Measurements from ENCODE around the gene TSPAN5.

The TSPAN5 gene

DNA sequence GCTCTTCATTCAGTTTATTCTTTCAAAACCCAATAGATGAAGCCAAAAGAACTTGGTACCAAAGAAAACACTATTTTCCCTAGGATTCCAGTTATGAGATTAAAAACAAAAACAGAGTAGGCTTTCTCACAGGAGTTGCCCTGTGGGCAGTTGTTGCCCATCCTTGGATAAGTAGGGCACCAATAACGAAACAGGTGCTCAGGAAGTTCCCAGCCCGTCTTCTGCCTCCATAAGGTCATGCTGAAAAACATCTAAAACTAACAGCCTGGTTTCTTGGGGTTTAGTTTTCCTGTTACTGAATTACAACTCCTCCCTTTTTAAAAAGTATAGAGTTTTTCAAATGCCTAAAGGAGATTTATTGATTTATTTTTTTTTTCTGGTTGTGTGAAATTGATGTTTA is 14.7 kb downstream of the TSPAN5 start:
- DNase-seq (ENCODE audit: low read depth) = no peak

DNA sequence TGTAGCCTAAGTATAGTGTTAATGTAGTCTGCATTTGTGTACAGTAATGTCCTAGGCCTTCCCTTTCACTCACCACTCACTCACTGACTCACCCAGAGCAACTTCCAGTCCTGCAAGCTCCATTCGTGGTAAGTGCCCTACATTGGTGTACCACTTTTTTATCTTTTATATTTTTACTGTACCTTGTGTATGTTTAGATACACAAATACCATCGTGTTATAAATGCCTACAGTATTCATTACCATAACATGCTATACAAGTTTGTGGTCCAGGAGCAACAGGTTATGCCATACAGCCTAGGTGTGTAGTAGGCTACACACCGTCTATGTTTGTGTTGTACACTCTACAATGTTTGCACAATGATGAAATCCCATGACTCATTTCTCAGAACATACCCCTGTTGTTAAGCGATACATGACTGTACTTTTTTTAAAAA is 15.4 kb downstream of the TSPAN5 start:
- no peak for DNase-seq (ENCODE audit: low read depth)

DNA sequence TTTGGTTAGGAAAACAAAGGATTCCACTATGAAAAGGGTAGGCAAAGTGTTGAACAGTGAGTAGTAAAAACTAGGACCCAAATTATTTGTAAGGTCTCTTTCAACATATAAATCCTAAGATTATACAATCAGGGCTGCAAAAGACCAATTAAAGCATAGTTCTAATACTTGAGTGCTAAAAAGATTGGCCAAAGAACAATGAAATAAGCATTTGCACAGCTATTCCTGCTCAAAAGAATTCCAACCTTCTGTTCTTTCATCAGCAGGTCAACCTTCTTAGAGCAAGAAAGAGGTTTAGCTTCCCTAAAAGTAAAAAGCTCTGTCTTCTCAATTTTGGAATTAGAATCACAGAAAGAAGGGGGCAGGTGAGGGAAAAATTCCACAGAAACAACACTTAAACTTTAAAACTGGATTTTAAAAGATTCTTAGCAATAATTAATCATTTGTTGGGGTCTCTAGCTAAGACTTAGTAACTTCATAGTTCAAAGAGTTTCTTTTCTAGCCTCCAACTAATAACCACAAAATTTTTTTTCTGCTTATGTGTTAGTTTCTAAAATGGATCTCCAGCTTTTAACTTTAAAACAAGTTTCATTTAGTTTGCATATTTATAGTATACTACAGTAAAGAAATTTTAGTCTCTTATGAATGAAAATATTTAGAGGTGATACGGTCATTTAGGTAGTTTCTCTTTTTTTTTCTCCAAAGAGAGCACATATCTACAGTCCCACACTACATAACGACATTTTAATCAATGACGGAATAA is 16.3 kb downstream of the TSPAN5 start:
- no peak for DNase-seq (ENCODE audit: low read depth)

DNA sequence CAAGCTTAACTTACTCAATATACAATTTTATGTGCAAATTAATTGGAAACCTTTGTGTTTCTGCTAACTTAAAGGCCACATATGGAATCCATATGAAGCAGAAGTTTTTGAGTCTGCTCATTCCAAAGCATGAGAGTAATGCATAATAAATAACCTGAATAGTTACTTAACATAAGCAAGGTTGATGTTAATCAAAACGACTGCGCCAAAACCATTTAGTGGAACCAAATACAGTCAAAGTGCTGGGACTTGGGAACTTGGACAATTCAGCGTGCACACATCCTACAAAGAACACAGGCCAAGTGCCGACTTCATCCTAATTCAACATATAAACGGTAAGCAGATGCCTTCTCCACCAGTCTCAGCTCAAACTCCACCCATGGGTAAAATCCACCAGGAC is 17.0 kb downstream of the TSPAN5 start:
- DNase-seq (ENCODE audit: low read depth) = no peak

DNA sequence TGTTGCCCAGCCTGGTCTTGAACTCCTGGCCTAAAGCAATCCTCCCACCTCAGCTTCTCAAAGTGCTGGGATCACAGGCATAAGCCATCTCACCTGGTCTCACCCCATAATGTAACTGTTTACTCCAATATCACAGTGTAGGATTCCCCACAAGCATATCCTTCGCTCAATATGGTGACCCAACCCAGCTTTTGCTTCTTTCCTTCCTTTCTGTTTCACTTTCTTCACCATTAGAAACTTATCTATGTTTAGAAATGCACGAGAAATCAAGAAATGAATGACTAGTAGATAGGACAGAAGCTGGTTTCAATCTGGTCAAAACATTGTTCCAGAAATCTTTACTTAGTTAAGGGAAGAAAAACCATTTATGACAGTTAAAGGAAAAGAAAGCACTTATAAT is 18.9 kb downstream of the TSPAN5 start:
- DNase-seq (ENCODE audit: low read depth) = no peak

DNA sequence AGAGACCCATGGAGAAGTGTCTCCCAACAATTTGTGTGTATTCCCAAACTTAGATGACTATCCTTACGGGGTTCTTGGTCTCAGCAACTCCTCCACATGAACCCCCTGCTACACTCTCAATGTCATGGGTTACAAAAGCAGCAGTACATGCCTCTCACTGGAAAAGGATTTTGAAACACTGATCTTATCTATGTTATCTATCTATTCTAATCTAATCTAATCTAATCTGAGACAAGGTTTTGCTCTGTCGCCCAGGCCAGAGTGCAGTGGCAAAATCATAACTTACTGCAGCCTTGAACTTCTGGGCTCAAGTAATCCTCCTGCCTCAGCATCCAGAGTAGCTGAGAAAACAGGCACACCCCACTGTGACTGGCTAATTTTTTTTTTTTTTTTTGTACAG is 19.3 kb downstream of the TSPAN5 start:
- DNase-seq (ENCODE audit: low read depth) = no peak

DNA sequence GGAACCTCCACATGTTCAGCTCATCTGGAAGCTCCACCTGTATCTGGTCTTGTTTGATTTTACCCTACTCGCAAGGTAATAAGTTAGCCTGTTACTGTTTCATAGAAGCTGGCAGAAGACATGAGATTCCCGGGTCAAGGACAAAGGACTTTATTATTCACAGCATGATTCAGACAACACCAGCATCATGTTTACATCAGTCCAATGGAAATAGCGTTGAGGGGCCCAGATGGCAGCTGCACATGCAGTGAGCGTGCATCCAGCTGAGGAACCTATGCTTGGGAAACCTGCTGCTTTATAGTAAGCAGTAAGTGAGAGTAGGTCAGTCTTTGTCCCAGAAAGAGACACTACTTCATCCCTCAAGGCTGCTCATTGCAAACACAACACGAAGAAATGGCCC is 19.8 kb downstream of the TSPAN5 start:
- DNase-seq (ENCODE audit: low read depth) = no peak

DNA sequence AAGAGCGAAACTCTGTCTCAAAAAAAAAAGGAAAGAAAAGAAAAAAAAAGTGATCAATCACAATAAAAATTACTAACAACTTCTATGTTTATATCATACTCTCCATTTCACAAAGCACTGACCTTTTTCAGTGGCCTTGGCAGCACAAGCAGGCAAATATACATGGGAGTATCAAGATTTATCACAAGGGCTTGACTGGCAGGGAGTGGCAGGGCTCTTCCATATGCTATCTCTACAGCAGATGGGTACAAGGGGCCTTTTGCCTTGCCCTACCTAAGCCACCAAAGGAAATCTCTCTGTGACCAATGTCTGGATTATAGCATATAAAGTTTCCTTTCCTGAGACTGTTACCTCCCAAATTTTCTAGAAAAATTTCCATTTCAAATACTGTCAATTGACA is 24.4 kb downstream of the TSPAN5 start:
- no peak for DNase-seq (ENCODE audit: low read depth)

DNA sequence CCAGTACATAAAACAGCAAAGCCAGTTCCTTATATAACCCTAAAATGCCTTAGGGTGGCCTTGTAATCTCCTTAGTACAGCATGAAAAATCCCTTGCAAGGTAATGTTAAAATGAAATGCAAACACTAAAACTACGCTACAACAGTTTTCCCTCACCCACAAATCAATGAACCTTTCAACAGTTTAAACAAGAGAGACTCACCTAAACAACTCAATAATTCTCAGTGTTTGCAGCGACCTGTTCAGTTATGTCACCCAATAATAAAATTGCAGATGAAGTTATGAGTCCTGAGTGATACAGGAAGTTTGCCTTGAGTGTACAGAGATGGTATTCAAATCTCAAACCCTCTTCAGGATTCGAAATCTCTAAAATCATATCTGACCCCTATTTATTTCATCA is 25.3 kb downstream of the TSPAN5 start:
- DNase-seq (ENCODE audit: low read depth) = no peak

DNA sequence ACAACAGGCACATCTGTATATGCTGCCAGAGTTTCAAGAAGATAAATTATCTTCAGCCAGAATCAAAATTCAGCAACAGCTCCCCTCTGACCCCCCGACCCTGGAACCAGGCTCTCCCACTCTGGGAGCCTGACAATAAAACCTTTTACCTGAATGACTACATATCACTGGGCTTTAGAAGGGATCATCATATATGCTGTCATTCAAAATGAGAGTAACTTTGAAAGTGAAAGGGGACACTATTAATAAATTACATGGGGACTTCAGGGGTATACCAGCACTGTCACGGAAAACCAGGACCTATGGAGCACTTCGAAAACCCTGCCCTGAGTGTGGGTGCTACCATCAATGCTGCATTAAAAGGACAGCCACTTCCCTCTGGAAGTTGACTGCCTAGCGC is 26.2 kb downstream of the TSPAN5 start:
- DNase-seq (ENCODE audit: low read depth) = no peak

DNA sequence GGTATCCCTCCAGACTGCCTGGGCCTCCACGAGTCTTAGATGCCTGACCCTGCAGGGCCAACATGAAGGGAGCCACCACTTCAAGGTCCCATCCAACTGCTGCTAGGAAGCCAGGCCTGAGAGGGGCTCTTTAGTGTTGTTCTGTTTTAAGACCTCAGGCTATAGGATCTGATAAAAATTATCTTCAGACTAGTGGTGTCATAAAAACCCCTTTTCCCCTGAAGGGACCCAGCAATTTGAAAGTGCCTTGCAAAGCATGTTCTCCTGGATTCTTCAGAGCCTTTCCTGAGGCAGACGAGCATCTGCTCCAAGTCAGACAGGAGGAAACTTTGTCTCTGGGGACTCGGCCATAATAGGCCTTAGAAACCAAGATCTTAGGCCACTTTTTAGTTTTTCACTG is 26.9 kb downstream of the TSPAN5 start:
- no peak for DNase-seq (ENCODE audit: low read depth)

DNA sequence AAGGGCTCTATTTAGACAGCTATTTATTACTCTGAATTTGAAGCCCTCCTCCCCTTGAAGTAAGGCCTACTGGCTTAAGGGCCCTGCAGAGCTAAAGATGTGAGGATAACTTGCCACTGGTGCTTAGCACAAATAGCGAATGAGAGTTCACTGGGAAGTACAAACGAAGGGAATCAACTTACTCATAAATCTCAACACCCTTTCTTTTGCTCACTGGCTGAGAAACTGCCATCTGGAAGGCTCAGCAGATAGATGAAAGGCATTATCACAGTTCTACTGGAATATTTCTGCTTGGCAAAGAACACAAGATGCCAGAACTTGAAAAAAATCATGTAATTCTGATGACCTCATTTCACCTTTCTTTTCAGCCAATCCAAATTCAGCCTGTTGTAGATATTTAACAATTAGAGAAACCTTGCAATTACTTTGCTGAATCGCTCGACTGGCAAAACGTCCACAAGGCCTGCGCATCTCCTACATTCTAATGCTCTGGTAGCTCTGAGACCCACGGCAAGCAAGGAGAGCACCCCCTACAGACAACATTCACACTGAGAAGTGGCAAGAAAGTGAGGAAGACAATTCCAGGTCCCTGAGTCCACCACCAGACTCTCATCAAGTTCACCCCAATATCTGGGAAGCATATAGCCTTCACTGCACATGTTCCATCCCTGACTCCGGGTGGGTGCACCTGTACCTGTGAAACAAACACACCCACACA is 27.5 kb downstream of the TSPAN5 start:
- no peak for DNase-seq (ENCODE audit: low read depth)

DNA sequence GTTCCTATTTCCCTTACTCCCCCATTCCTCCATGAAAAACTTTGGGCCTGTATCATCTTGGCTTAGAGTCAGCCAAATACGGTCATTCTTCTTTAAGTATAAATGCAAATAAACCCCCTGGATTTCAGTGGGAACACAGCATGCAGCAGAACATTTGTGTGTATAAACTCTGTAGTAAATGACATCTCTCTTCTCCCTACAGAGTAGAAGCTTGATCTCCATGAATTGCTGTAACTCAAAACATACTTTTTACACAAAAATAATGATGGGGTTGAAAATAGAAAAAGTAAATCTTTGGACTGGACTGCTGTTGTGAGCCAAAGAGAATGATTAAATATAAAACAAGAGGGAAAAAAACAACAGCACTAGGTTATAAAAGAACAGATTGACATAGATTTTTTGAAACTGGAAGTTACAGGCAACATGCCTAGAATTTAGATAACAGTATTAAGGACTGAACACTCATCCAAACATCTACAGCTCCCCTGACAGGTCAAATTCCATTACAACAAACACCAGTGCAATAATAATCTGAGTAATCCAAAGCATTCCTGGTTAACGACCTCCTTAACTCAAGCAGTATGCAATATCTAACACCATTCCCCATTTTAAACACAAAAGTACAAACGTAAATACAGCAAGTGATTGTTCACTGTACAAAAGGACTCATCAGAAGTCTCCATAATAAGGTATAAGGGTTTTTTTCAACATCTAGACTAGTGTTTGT is 30.7 kb downstream of the TSPAN5 start:
- no peak for DNase-seq (ENCODE audit: low read depth)

DNA sequence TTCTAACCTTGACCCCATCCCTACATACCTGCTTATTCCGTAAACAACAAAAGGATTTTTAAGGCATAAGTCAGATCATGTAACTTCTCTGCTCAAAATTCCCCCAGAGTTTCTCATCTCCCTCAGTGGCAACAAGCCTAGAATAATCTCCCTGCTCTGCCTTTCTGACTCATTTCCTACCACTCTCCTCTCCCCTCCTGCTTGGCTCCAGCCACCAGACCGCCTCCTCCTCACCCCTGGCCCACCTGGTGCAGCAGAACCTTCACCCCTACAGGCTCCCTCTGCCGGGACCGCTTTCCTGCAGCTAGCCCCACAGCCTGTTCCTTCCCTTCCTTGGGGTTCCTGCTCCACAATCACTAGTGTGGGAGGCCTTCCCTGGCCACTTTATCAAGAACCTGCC is 32.1 kb downstream of the TSPAN5 start:
- no peak for DNase-seq (ENCODE audit: low read depth)

DNA sequence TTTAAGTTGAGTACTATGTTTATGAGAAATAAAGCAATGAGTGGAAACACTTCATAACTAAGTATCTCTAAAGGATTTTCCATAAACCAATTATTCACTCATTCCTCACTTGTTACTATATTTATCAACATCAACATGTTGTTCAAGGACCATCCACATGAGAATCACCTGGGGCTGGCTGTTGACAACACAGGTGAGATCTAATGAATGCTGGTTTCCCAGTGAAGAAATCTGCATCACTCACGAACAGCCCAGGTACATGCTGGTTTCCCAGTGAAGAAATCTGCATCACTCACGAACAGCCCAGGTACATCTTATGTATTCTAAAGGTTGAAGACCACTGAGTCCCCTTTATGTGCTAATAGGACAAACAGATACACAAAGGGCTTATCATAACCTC is 32.5 kb downstream of the TSPAN5 start:
- no peak for DNase-seq (ENCODE audit: low read depth)

DNA sequence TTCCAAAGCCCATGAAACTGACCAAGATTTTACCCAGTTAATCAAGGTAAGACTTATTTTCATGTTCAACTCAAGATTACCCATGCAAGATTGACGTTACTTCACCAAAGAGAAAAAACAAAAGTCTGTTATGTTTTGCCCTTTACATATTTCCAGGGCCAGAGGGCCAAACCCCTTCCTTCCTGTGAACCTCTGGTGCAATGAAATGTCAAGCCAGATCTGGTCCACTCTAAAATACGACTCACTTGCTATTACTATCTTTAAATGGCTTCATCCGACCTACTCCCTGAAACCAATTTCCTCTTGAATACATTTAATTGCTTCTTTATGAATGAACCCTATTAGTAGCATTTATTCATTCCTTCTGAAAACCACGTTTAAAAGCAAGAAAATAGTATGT is 33.0 kb downstream of the TSPAN5 start:
- no peak for DNase-seq (ENCODE audit: low read depth)

DNA sequence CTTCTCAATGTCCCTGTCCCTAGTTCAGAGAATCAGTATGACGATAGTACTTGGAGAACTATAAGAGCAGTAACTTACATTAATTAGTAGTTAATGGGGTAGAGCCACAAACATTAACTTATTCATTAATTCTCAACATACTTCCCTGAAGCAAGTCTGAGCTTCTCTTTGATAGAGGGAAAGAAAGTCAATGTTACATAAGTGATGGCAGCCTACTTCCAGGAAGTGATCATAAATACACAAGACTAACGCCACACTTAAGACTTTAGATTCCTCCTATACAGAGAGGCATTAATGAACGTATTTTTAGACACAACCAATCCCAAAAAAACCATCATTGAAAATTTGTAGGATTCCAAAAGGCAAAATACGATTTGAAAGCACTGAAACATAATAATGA is 33.8 kb downstream of the TSPAN5 start:
- DNase-seq (ENCODE audit: low read depth) = no peak

DNA sequence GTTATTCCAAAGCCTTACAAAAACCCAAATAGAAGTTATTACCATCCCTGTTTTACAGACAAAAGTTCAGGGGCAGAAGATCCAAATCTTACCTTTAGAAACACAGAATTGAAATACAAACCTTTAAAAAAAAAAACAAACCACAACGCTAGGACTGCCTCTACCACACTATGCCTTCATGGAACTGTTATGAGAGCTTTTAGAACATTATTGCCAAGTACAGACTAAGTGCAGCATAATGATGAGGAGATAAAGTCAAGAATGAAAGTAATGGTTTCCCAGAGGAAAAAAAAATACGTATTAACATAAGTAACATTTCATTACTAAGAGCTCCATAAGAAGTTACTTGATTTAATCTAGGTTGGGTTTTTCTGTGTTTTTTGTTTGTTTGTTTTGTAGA is 34.3 kb downstream of the TSPAN5 start:
- DNase-seq (ENCODE audit: low read depth) = no peak

DNA sequence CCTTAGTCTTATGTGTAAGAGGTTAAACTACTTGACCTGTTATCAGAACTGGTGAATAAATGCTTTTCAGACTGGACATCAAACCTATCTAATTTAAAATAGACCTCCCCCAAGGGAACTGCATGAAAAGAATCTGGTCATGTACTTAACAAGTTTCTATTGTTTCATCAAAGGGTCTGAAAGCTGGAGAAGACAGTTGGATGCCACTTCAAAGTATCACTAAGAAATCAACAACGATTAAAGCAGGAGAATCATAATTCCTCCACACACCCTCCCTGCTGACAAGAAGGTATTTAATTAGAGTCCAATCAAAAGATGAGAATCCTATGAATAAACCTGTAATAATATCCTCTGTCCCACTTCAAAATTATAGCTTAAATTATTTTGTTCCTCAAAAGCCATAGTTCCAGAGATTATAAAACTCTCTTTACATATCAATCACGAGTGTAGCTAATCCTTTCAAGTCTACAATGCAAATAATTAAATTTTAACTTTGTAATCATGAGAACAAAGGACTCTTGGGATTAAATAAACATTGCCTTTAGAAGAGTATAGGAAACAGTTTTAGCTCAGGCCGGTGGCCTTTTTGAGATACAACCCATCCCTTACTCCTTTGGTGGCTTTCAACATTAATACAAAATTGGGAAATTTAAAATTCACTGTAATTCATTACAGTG is 35.1 kb downstream of the TSPAN5 start:
- DNase-seq (ENCODE audit: low read depth) = no peak

DNA sequence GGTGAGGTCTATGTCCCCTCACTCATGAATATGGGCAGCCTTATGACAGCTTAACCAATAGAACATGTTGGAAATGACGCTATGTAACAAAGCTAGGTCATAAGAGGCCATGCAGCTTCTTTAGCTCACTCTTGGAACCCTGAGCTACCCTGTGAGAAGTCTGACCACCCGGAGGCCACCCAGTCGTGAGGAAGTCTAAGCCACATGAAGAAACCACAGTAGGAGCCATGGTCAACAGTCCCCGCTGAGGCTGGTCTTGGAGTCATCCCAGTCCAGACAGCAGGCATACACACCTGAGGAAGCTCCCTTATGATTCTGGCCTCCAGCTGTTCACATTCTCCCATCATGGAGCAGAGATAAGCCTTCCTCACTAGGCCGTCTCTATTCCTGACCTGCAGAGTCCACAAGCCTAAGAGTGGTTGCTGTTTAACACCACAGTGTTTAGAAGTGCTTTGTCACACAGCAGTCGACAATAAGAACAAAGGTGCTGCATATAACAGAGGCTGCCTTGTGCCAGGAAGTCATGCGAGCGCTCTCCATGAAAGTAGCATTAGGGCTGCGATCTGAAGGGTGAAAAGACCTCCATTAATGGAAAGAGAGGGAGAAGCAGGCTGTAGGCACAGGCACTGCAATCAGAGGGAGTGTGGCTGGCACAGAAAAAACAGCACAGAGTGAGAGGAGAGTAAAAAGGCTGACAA is 38.2 kb downstream of the TSPAN5 start:
- DNase-seq (ENCODE audit: low read depth) = no peak

DNA sequence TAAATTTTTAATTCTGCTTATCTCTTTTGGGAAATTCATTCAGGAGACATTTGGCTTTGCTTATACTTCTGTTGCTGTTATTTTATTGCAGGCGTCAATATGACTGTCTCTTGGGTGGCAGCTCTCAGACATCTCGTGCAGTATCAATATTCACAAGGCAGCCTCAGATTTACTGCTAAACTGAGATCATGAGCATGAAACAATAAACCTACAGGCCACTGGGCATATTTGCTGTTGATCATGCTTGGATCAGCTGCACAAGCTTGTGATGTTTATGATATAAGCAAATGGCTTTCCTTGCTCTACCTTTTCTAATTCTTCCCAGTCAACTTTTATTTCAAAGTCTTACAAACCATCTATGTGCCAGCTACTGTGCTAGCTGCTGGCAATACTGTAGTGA is 39.2 kb downstream of the TSPAN5 start:
- no peak for DNase-seq (ENCODE audit: low read depth)

DNA sequence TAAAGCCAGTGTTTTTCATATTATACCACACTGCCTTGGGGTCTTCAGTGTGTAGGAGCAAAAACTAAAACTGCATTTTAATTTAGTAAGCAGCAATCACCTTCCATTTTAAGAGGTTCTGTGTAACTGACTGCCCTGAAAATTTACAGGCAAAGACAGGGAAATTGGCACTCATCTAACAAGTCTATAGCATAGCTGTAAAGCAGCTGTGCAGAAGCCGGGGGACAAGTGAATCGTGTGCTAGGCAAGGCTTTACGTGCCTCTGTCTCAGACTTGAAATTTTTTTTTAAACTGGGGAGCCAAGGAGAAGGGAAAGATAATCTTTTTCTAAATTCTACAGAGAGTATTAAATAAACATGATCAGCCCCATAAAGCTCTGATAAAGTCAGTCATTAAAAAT is 39.7 kb downstream of the TSPAN5 start:
- no peak for DNase-seq (ENCODE audit: low read depth)
